ENCODE measurements around the gene ARHGDIG. TPM values are rescaled to one million over a fixed set of nuclear protein-coding genes. Genes with fewer than 3 reads are reported as not detected.
"Not testable (repeated sequence)": the region's sequence is repeated elsewhere in the genome, so short reads cannot be mapped to it uniquely, and the experiment has no call there.

Gene ARHGDIG
- total and polyA plus RNA-seq, 2 donors from 2014 or later, result 0.88 TPM; not detected in 1

DNA sequence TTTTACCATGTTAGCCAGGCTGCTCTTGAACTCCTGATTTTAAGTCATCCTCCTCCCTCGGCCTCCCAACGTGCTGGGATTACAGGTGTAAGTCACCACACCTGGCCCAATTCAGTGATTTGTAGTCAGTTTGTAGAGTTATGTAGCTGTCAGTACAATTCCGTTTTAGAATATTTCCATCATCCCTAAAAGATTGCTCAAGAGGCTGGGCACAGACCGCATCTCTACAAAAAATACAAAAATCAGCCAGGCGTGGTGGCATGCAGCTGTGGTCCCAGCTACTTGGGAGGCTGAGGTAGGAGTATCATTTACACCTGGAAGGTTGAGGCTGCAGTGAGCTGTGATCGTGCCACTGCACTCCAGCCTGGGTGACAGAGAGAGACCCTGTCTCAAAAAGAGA lies 25.2 kb upstream of the ARHGDIG start:
- no peaks in the 10 kb centered on the region for H3K27me3 ChIP-seq (ENCODE audit: control insufficient read depth, insufficient read depth, low read length)
- intact Hi-C loops (cut with DNase I), result no loop called here
- TF ChIP-seq, protein P1, sequence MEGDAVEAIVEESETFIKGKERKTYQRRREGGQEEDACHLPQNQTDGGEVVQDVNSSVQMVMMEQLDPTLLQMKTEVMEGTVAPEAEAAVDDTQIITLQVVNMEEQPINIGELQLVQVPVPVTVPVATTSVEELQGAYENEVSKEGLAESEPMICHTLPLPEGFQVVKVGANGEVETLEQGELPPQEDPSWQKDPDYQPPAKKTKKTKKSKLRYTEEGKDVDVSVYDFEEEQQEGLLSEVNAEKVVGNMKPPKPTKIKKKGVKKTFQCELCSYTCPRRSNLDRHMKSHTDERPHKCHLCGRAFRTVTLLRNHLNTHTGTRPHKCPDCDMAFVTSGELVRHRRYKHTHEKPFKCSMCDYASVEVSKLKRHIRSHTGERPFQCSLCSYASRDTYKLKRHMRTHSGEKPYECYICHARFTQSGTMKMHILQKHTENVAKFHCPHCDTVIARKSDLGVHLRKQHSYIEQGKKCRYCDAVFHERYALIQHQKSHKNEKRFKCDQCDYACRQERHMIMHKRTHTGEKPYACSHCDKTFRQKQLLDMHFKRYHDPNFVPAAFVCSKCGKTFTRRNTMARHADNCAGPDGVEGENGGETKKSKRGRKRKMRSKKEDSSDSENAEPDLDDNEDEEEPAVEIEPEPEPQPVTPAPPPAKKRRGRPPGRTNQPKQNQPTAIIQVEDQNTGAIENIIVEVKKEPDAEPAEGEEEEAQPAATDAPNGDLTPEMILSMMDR (IDR thresholded peaks at IDR 0.05; ENCODE audit: borderline replicate concordance, extremely low read depth, insufficient read depth), result no peak
- no peaks in the 10 kb centered on the region for H3K4me1 ChIP-seq (ENCODE audit: control insufficient read depth in 2 of 3, insufficient read depth in 2 of 3, low read depth in 1 of 3, low read length in 3 of 3)
- H3K4me3 ChIP-seq (ENCODE audit: low read length in 3 of 3), result no peak overlapping the region
- no peak overlapping the region for H3K9ac ChIP-seq (ENCODE audit: low read length in 3 of 3)
- no peaks in the 10 kb centered on the region for H3K9me3 ChIP-seq (ENCODE audit: control insufficient read depth in 2 of 3, insufficient read depth in 1 of 3, low read length in 3 of 3)
- DNase-seq (no peak), FAIRE-seq (no peak)
- H3K27ac ChIP-seq (ENCODE audit: low read depth in 2 of 2, low read length in 2 of 2), result no peak overlapping the region
- H3K36me3 ChIP-seq (ENCODE audit: control insufficient read depth in 2 of 3, insufficient read depth in 3 of 3, low read length in 3 of 3), result peaks cover 0 to 27% (median 15%) of the 10 kb centered on the region in 3 donors

DNA sequence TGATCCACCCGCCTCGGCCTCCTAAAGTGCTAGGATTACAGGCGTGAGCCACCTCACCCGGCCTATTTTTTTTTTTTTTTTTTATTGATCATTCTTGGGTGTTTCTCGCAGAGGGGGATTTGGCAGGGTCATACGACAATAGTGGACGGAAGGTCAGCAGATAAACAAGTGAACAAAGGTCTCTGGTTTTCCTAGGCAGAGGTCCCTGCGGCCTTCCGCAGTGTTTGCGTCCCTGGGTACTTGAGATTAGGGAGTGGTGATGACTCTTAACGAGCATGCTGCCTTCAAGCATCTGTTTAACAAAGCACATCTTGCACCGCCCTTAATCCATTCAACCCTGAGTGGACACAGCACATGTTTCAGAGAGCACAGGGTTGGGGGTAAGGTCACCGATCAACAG lies 22.3 kb upstream of the ARHGDIG start:
- H3K9me3 ChIP-seq (ENCODE audit: control insufficient read depth in 2 of 3, insufficient read depth in 1 of 3, low read length in 3 of 3); intact Hi-C loops (cut with DNase I); H3K27ac ChIP-seq (ENCODE audit: low read depth in 2 of 2, low read length in 2 of 2); H3K27me3 ChIP-seq (ENCODE audit: control insufficient read depth, insufficient read depth, low read length); H3K4me3 ChIP-seq (ENCODE audit: low read length in 3 of 3); H3K4me1 ChIP-seq (ENCODE audit: control insufficient read depth in 2 of 3, insufficient read depth in 2 of 3, low read depth in 1 of 3, low read length in 3 of 3); DNase-seq; FAIRE-seq; H3K9ac ChIP-seq (ENCODE audit: low read length in 3 of 3): not testable (repeated sequence)
- peaks cover 0 to 26% (median 16%) of the 10 kb centered on the region in 3 donors for H3K36me3 ChIP-seq (ENCODE audit: control insufficient read depth in 2 of 3, insufficient read depth in 3 of 3, low read length in 3 of 3)

DNA sequence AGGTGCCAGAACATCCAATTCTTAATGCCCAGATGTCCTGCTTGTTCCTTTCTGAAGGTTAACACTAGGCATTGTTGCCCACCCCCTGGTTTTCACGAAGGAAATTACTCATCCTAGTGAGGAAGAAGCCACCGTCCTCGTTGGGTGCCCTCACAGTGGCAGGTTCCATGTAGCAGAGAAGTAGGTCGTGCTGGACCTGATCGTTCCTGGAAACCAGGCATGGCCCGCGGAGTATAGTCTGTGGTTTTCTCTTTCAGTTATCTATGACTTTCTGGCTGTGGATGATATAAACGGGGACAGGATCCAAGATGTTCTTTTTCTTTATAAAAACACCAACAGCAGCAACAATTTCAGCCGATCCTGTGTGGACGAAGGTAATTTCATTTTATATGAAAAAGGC lies 21.2 kb upstream of the ARHGDIG start:
- DNase-seq (no peak), FAIRE-seq (no peak)
- Histone ChIP-seq H3K36me3 (ENCODE audit: control insufficient read depth in 2 of 3, insufficient read depth in 3 of 3, low read length in 3 of 3) (peaks cover 0 to 29% (median 16%) of the 10 kb centered on the region in 3 donors), H3K4me1 (ENCODE audit: control insufficient read depth in 2 of 3, insufficient read depth in 2 of 3, low read depth in 1 of 3, low read length in 3 of 3) (no peaks in the 10 kb centered on the region), H3K9me3 (ENCODE audit: control insufficient read depth in 2 of 3, insufficient read depth in 1 of 3, low read length in 3 of 3) (no peaks in the 10 kb centered on the region), H3K27ac (ENCODE audit: low read depth in 2 of 2, low read length in 2 of 2) (no peak overlapping the region), H3K4me3 (ENCODE audit: low read length in 3 of 3) (no peak overlapping the region), H3K27me3 (ENCODE audit: control insufficient read depth, insufficient read depth, low read length) (no peaks in the 10 kb centered on the region), H3K9ac (ENCODE audit: low read length in 3 of 3) (no peak overlapping the region)
- intact Hi-C loops (cut with DNase I), result no loop called here
- TF ChIP-seq, protein P1 (IDR thresholded peaks at IDR 0.05; ENCODE audit: borderline replicate concordance, extremely low read depth, insufficient read depth), result no peak

DNA sequence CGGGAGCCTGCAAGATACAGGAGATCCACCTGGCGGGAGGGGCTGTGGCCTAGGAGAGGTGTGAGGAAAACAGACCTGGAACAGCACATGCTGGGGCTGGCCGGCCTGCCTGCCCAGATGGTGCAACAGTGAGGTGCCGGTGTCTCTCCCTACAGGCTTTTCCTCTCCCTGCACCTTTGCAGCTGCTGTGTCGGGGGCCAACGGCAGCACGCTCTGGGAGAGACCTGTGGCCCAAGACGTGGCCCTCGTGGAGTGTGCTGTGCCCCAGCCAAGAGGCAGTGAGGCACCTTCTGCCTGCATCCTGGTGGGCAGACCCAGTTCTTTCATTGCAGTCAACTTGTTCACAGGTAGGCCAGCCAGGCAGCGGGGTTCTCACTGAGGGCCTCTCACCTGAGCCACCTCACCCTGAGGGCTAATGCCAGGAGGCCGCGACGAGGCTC lies 20.6 kb upstream of the ARHGDIG start:
- Histone ChIP-seq H3K27me3 (ENCODE audit: control insufficient read depth, insufficient read depth, low read length) (no peaks in the 10 kb centered on the region), H3K27ac (ENCODE audit: low read depth in 2 of 2, low read length in 2 of 2) (no peak overlapping the region), H3K4me3 (ENCODE audit: low read length in 3 of 3) (no peak overlapping the region), H3K4me1 (ENCODE audit: control insufficient read depth in 2 of 3, insufficient read depth in 2 of 3, low read depth in 1 of 3, low read length in 3 of 3) (no peaks in the 10 kb centered on the region), H3K9me3 (ENCODE audit: control insufficient read depth in 2 of 3, insufficient read depth in 1 of 3, low read length in 3 of 3) (no peaks in the 10 kb centered on the region), H3K9ac (ENCODE audit: low read length in 3 of 3) (no peak overlapping the region), H3K36me3 (ENCODE audit: control insufficient read depth in 2 of 3, insufficient read depth in 3 of 3, low read length in 3 of 3) (peaks cover 0 to 30% (median 16%) of the 10 kb centered on the region in 3 donors)
- DNase-seq (no peak), FAIRE-seq (no peak)
- intact Hi-C loops (cut with DNase I), result no loop called here
- TF ChIP-seq, protein P1 (IDR thresholded peaks at IDR 0.05; ENCODE audit: borderline replicate concordance, extremely low read depth, insufficient read depth), result no peak

All from kidney (tissue), 14 donors.